Middle frontal gyrus (tissue), 1 donor: ENCODE results near the gene KLK8.
"Not testable (repeated sequence)": the region's sequence is repeated elsewhere in the genome, so short reads cannot be mapped to it uniquely, and the experiment has no call there.

ENCODE experiments used
- DNase-seq: peaks from one replicate; pipeline ENCODE4 v3.0.0-alpha.2; 2015; ENCODE audit warnings: low spot score; ENCODE audit errors: extremely low spot score

KLK8 gene

DNA sequence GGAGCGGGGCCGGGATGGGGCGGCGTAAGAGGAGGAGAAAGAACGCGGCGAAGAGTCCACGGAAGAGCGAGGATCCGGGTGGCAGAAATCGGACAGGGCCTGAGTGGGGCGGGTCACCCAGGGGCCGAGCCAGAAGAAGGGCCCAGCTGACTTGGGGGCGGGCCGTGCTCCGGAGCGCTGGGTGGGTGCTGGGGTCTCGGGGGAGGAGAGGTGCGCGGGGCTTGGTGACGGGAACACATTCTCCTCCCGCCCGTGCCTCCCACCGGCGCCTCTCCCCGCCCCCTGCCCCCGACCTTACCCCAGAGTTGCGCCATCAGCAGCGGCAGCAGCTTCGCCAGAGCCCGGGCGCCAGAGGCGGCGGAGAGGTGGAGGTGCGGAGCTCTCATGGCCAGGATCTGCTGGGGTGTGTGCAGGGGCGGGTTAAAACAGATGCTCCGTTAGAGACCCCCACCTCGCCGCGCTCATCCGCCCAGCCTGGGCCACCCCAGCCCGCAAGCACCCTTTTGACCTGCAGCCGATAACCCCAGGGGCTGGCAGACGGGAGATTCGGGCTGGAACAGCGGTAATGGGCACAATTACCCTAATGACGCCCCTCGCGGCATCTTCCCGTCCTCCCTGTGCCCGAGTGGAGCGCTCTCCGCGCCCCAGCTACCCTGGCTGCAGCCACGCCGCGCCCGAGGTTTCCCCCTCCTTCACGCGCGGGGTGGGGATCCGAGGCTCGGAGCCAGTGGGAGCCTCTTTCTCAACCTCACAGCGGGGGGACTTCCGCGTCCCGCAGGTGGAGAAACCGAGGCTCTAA is 17.5 kb upstream of the KLK8 start:
- no peak for DNase-seq

DNA sequence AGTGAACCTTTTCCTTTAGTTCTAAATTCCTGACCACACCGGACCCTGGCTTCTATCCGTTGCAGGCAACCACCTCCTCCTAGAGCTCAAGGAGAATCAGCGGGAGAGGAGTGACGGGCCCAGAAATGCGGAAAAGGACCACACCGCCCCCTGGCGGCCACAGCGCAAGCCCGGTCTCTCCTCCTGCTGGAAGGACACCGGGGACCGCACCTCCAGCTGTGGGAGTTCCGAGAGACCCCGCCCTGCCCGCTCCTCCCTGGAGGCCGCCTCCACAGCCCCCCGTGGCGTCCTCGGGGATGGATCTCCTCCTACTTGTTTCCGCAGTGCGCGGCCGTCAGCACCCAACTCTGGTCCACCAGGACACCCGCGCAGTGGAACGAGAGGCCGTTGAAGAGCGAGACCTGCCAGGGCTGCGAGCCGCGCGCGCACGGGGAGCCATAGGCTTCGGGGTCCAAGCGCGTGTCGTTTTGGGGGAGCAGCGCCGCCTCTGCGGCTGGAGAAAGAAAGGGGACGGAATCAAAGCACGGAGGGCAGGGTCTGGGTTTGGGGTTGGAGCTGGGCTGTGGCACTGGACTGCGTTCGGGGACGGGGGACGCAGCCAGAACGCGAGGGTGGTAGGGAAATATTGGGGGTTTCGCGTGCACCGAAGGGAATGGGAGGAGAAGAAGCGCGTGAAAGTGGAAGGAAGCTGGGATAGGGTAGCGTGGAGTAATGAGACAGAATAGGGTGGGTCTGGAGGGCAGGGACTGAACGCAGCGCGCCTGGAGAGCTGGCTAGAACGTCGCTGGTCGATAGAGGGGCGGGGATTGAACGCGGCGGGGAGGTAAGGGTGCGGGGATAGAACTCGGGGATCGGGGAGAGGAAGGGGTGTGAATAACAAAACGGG is 15.6 kb upstream of the KLK8 start:
- DNase-seq, result peak; percentile 4

DNA sequence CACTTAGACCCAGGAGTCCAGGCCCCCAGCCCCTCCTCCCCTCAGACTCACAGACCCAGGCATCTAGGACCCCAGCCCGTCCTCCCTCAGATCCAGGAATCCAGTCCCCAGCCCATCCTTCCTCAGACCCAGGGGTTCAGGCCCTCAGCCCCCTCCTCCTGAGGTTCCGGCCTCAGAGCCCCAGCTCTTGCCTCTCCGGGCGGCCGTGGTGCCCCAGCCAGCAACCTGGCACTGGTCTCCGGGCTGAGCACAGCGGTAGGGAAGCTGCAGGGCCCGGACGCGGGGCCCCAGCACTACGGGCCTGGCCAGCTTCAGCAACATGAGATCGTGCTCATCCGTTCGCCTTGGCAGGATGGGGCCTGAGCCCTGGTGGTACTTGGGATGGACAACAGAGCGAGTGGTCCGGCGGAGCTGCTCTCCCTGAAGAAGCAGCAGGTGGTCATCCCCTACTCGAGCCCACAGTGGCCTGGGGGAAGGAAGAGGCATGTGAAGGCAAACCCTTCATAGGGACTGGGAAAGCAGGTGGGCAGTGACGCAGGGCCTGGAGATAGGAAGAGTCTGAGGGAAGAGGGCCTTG is 14.4 kb upstream of the KLK8 start:
- no peak for DNase-seq

DNA sequence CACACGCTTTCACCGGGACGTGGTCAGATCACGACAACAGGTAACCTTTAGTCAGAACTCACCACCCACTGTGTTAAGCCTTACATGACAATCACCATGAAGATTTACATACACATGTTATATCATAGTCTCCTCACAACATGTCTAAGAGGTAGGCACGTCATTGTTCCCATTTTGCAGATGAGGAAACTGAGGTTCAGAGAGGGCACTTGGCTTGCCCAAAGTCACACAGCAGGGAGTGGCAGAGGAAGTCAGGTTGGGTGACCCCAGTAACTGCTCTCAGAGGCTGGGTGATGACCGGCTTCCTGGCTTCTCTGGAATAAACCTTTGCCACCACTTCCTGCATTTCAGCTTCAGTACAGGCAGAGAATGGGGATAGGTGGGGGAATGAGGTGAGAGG is 12.8 kb upstream of the KLK8 start:
- no peak for DNase-seq

DNA sequence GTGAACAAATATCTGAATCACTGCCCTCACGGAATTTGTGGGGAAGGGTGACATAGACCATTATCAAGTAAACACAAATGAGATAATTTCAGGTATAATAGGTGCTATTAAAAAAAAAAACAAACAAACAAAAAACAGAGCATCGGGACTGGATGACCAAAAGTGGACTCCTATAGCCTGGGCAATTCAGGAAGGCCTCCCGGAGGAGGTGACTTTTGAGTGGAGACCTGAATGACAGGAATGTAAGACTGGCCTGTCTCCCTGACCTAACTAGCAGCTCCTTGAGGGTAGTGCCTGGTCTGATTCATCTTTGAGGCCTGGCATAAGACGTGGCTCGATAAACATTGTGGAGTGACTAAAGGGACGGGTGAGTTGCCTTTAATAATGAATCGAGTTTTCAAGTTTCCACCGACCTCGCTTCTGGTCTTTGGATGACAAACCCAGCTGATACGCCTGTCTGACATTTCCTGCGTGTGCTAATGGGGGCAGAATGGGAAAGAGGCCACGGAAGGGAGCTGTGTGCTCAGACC is 11.3 kb upstream of the KLK8 start:
- DNase-seq, result no peak

DNA sequence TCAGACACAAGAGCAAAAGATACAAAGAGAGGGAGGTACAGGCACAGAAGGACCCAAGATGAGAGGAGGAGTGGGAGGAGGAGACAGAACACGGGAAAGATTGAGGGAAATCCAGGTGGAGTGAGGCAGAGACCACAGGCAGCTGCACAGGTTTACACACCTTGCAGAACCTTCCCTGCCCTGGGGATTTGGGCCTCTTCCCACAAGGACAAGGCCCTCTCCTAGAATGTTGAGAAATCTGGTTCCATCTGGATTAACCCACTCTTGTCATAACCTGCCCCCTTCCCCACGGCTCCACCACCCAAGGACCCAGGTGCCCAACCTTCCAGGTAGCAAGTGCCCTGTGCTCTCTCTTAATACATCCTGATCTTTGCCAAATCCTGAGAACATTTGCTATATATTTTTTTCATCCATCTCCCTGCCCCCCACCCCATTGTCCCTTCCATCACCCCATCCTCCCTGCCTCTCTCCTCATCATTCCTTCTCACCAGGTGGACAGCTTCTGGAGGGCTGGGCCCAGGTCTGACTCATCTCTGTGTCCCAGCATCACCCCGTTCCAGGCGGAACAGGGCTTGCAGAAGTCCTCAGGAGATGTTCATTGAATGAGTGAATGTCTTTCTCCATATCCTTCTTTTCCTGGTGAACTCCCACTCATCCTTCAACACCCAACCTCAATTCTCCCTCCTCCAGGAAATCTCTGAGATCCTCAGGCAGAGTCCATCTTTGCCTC is 8.8 kb upstream of the KLK8 start:
- no peak for DNase-seq

DNA sequence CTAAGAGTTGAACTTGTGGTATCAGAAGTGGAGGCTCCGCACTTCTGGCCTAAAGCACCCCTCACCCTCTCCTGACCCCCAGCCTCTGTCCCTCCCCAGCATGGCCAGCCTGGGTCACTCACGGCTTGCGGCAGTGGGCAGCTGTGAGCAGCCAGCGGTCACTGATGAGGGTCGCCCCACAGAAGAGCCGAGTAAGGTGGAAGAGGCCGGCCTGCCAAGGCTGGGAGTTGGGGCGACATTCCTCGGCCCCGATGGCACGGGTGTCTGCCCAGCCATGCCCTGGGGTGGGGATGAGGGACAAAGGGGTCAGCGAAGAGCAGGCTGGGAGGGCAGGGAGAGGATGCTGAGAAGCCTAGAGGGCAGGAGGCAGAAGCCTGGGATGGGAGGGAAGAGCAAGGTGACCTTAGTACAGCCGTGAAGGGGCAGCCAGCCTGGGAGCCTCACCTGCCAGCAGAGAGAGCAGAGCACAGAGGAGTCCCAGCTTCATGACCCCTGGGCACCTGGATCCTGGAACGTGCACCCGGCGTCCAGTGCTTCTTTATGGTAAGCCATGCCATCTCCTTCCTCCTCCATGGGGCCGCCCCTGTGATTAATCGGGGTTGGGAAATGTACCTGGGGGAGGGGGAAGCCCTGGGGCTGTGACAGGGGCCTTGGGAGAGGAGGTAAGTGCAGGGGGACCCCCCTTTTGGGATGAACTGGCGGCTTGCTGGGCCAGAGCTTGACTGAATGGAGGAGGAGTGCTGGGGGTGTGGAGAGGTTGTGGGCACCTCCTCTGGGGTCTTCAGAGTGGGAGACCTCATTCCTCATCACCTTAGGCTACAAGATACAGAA is 7.9 kb upstream of the KLK8 start:
- no peak for DNase-seq

DNA sequence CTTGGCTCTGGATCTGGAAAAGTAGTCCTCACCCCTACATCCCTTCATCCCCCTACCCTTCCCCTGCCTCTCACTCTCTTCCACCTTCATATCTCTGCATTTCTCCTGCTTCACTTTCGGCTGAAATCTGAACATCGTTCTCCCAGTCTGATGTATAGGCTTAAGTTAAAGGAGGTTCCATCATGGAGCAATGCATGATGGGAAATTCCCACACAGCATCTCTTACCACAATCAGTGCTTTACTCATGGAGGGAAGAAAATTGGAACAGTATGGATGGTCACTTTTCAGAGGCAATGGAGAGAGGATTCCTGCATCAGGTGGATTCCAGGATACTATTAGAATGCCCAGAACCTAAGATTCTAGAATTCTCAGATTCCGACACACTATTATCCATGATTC is 6.1 kb upstream of the KLK8 start:
- DNase-seq, result no peak

DNA sequence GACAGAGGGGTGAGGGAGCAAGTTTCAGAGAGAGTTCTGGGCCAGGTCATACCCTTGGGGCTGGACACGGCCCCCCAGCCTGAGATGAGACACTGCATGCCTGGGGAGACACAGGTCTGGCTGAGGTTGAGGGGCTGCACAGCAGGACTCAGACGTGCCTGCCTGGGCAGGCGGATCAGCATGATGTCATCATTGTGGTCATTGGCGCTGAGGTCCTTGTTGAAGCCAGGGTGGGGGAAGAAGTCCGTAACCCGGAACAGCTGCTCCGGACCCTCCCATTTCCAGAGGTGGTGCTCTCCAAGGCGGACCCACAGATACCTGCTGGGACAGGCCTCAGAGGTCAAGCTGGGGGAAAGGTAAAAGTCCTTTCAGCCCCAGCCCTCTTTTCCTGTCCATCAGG is 5.0 kb upstream of the KLK8 start:
- no peak for DNase-seq

DNA sequence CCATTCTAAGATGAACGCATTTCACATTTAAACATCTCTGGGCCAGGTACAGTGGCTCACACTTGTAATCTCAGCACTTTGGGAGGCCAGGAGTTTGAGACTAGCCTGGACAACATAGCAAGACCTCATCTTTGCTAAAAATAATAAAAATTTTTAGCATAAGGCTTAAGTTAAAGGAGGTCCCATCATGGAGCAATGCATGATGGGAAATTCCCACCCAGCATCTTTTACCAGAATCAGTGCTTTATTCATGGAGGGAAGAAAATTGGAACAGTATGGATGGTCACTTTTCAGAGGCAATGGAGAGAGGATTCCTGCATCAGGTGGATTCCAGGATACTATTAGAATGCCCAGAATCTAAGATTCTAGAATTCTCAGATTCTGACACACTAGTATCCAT is 3.8 kb upstream of the KLK8 start:
- DNase-seq, result no peak

DNA sequence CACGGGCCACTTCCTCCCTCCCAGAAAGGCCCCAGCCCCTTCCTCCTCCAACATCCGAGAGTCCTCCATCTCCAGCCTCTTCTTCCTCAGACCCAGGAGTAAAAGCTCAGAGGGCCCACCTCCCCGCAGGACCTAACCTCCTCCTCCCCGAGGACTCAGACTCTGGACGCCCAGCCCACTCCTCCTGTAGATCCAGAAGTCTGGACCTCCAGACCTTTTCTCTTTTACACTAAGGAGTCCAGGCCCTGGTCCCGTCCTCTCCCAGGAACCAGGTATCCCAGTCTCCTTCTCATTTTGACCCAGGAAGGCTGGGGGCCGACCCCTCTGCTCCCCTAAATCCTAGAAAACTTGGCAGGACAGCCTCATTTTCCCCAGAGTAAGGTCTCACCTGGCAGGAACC is 1.9 kb upstream of the KLK8 start:
- no peak for DNase-seq

DNA sequence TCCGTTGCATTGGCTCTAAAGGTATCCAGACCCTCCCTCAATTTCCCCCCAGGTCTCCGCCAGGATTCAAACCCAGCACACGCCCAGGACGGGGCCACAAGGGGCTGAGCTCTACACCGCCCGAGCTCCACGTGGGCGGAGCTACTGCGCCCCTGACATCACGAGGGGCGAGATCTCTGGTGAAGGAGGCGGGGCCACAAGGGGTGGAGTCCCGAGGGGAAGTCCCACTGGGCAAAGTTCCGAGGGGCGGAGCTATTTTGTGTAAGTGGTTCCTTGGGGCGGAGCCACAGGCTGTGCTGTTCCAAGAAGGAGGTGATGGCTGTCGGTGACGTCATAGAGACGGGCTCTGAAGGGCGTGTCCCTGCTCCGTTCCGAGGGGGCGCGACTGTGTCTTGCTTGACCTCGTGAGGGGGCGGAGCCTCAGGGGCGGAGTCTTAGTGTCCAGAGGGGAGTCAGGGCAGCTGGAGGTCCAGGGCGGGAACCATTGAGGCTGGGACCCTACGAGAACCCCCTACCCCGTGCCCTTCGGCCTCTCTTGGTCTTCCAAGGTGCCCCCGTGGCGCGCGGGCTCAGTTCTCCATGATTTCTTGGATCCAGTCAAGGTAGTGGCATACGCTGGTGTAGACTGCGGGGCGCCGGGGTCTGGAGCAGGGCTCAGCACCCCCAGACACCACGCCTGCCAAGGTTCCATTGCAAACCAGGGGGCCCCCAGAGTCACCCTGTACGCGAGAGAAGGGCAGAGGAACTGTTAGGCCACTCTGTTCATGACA is 1.3 kb upstream of the KLK8 start:
- no peak for DNase-seq

DNA sequence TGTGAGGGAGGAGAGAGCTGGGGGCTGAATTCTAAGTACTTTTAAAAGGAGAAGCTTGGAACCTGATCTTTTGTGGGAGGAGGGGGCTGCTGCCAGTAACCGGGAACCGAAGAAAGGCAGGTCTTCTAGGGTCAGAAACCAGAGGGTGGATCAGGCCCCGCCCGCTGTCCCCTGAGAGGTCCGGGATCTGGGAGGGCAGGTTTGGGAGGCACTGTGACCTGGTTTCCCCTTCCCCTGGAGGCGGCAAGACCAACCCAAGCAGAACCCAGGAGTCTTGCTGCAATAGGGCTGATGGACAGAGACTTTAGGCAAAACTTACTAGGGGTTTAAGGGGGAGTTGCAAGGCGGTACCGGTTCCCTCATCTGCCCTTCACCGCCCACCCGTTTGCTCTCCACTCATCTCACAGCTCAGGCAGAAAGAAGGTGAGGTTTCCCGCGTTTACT is 707 bp upstream of the KLK8 start:
- DNase-seq, result no peak

DNA sequence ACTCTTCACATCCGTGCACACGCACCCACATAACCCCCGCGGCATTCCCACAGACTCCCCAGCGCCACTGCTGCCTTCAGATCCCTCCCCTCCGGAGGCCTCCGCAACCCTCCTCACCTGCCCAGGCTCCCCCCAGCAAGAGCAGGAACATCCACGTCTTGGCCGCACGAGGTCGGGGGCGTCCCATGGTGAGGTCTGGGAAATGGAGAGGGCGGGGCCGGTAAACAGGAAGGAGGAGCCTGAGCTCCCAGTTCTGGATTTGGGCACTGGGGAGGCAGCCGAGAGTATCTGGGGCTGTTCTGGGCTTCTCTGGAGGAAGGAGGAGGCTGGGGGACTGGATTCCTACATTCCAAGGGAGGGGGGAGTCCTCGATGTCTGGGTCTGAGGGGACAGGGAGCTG is 423 bp downstream of the KLK8 start:
- DNase-seq, result no peak

DNA sequence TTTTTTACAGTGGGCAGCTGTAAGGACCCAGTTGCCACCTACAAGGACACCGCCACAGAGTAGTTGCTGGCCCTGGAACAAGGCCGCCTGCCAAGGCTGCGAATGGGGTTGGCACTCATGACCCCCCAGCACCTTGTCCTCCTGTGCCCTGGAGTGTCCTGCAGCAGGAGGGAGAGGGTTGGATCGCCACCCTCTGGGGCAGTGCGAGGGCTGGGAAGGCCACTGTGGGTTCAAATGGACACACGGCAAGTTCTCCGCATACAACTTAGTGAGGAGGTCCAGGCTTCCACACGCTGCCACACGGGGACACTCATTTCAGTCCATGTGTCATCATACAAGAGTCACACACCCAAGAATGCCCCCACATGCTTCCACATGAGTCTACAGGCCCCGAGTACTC is 978 bp downstream of the KLK8 start:
- DNase-seq, result no peak

DNA sequence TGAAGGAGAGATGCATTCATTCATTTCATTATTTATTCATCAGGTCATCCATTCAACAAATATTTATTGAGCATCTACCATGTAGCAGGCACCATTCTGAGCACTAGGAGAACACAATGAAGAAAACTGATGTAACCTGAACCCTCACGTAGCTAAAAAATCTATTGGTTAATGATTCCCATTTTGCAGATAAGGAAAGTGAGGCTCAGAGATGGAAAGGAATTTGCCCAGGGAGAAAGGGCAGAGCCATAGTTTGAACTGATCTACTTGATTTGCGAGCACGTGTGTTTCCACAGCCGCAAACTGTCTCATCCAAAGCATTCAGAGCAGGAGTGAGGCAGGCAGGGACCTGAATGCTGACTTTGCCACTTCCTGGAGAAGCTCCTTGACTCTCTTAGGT is 2.7 kb downstream of the KLK8 start:
- DNase-seq, result no peak

DNA sequence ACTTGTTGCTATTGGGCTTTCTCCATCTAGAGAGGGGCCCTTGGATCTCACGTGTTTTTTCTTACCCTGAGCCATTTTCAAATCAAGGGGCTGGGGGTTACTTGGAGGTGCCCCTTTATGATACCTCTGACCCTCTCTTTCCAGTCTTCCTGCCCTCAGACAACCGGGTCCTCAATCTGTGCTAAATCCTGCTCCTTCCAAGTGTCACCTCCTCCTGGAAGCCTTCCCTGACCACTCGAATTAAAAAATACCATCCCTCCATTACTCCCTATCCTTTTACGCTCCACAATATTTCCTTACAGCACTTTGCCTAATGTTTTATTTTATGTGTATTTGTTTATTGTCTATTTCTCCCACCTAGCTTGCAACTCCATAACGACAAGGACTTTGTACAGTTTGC is 3.3 kb downstream of the KLK8 start:
- DNase-seq, result no peak

DNA sequence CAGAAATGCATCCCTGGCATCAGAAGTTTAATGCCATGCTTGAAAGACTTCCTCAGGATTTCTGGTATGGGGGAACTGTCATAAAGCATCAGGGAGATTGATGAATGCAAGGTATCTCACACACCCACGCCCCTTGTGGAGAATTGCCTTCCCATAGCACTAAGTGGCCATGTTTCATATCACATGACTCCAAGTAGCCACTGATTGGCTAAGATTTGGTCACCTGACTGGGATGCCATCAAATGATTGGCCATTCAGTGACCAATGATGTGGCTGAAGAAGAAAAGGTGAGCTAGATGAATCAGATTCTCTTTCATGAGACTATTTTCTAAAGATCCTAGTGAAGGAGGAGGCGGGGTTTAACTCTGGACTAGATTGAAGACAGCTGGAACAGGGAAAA is 7.3 kb downstream of the KLK8 start:
- DNase-seq, result no peak

DNA sequence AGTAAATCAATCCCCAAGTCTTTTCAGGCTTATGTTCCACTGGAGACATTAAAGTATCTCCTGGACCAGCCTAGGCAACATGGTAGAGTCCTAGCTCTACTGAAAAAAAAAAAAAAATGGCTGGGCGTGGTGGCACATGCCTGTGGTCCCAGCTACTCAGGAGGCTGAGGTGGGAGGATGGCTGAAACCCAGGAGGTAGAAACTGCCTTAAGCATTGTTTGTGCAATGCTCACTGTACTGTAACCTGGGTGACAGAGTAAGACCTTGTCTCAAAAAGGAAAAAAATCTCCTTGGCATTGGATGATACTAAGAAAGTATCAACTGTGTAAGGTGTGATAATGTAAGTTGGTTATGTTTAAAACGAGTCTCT is 8.8 kb downstream of the KLK8 start:
- DNase-seq, result no peak

DNA sequence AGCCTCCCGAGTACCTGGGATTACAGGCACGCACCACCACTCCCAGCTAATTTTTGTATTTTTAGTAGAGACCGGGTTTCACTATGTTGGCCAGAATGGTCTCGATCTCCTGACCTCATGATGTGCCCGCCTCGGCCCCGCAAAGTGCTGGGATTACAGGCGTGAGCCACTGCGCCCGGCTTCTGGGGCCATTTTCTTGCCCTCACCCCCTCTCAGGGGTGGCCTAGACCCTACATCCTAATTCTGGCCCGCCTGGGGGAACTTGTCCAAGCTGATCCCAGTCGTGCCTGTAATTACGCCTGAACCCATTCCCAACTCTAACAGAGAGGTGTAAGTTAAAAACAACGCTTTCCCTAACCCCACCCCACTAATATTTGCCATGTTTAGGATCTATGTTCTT is 17.0 kb downstream of the KLK8 start:
- not testable (repeated sequence) for DNase-seq
